GM23338 (cell line): ENCODE results near the gene ASAP2. TPM values are rescaled to one million over a fixed set of nuclear protein-coding genes. Genes with fewer than 3 reads are reported as not detected.

Source experiments
- ATAC-seq: fragments of 200-7000 bp; cut with Tn5 transposase; 3 replicates; pipeline ENCODE4 v1.9.1; 2020
- DNase-seq: peaks from one replicate; pipeline ENCODE4 v3.0.0-alpha.2; 2015; ENCODE audit warnings: low spot score
- H2AFZ ChIP-seq: fragments of 200-600 bp; sonication (generic); 2 replicates; pipeline ENCODE4 v1.8.0; 2016; ENCODE audit warnings: antibody characterized with exemption, mild to moderate bottlenecking, moderate library complexity
- H3F3A ChIP-seq: fragments of 200-600 bp; sonication (generic); replicated peaks from 2 replicates; pipeline ENCODE4 v1.8.0; 2017; ENCODE audit warnings: antibody characterized with exemption, mixed run types, low read depth
- H3K27ac ChIP-seq: fragments of 200-600 bp; sonication (generic); 2 replicates; pipeline ENCODE4 v1.6.1; 2016; ENCODE audit warnings: low read depth
- H3K27me3 ChIP-seq: fragments of 200-600 bp; sonication (generic); 2 replicates; pipeline ENCODE4 v1.8.0; 2016; ENCODE audit warnings: mild to moderate bottlenecking, mixed run types, moderate library complexity; ENCODE audit not compliant: insufficient read depth
- H3K36me3 ChIP-seq: fragments of 200-600 bp; sonication (generic); 2 replicates; pipeline ENCODE4 v1.8.0; 2016; ENCODE audit warnings: mild to moderate bottlenecking; ENCODE audit not compliant: insufficient read depth
- H3K4me1 ChIP-seq: fragments of 200-600 bp; sonication (generic); 2 replicates; pipeline ENCODE4 v1.8.0; 2016; ENCODE audit warnings: mild to moderate bottlenecking, moderate library complexity; ENCODE audit not compliant: insufficient read depth
- H3K4me2 ChIP-seq: fragments of 200-600 bp; sonication (generic); 2 replicates; pipeline ENCODE4 v1.7.1; 2017; ENCODE audit warnings: mixed run types
- H3K4me3 ChIP-seq: fragments of 200-600 bp; sonication (generic); 2 replicates; pipeline ENCODE4 v1.6.1; 2016; ENCODE audit warnings: mixed run types
- H3K79me2 ChIP-seq: fragments of 200-600 bp; sonication (generic); replicated peaks from 2 replicates; pipeline ENCODE4 v1.8.0; 2017; ENCODE audit warnings: mild to moderate bottlenecking; ENCODE audit not compliant: insufficient read depth
- H3K9me2 ChIP-seq: fragments of 200-600 bp; sonication (generic); 2 replicates; pipeline ENCODE4 v1.8.0; 2017; ENCODE audit not compliant: insufficient read depth
- H4K20me1 ChIP-seq: fragments of 200-600 bp; sonication (generic); replicated peaks from 2 replicates; pipeline ENCODE4 v1.8.0; 2017; ENCODE audit warnings: mild to moderate bottlenecking; ENCODE audit not compliant: insufficient read depth
- H3K27ac Mint-ChIP-seq: 2 replicates; pipeline ENCODE4 v1.8.0; 2020; ENCODE audit warnings: inconsistent platforms, mild to moderate bottlenecking, moderate library complexity, mixed read lengths
- H3K27me3 Mint-ChIP-seq: 3 replicates; pipeline ENCODE4 v1.8.0; 2022; ENCODE audit warnings: low read depth, mild to moderate bottlenecking, moderate library complexity, mixed read lengths, inconsistent platforms; ENCODE audit not compliant: insufficient read depth, poor library complexity
- H3K36me3 Mint-ChIP-seq: 3 replicates; pipeline ENCODE4 v1.8.0; 2021; ENCODE audit warnings: low read depth, mild to moderate bottlenecking, inconsistent platforms, moderate library complexity, mixed read lengths
- H3K4me1 Mint-ChIP-seq: 3 replicates; pipeline ENCODE4 v1.8.0; 2020; ENCODE audit warnings: mild to moderate bottlenecking, inconsistent platforms, mixed read lengths
- H3K4me3 Mint-ChIP-seq: 3 replicates; pipeline ENCODE4 v1.8.0; 2021; ENCODE audit warnings: moderate library complexity, mild to moderate bottlenecking, inconsistent platforms, mixed read lengths
- H3K9me3 Mint-ChIP-seq: 3 replicates; pipeline ENCODE4 v1.8.0; 2020; ENCODE audit warnings: moderate library complexity, mild to moderate bottlenecking, inconsistent platforms, mixed read lengths
- EZH2 ChIP-seq: fragments of 200-600 bp; sonication (generic); IDR thresholded peaks from one replicate; pipeline ENCODE4 v1.8.0; 2017; ENCODE audit warnings: antibody characterized with exemption, mild to moderate bottlenecking, low read depth; ENCODE audit not compliant: unreplicated experiment
- JUNB ChIP-seq: IDR thresholded peaks from one replicate; pipeline ENCODE4 v1.6.1; 2016; ENCODE audit warnings: antibody characterized with exemption; ENCODE audit not compliant: unreplicated experiment
- NANOG ChIP-seq: IDR thresholded peaks from 2 replicates; pipeline ENCODE4 v1.6.1; 2016; ENCODE audit warnings: antibody characterized with exemption, borderline replicate concordance
- POLR2AphosphoS5 ChIP-seq: IDR thresholded peaks from 2 replicates; pipeline ENCODE4 v1.6.1; 2016; ENCODE audit warnings: antibody characterized with exemption, low read depth
- REST ChIP-seq: IDR thresholded peaks from one replicate; pipeline ENCODE4 v1.6.1; 2018; ENCODE audit warnings: antibody characterized with exemption; ENCODE audit not compliant: unreplicated experiment
- STAT1 ChIP-seq: IDR thresholded peaks from one replicate; pipeline ENCODE4 v1.6.1; 2016; ENCODE audit warnings: antibody characterized with exemption; ENCODE audit not compliant: unreplicated experiment
- ZNF114 ChIP-seq: fragments of 250-450 bp; sonication (Bioruptor Pico); IDR thresholded peaks from 2 replicates; pipeline ENCODE4 v1.5.0; 2020; ENCODE audit warnings: mild to moderate bottlenecking, moderate library complexity
- polyA plus RNA-seq: library from polyadenylated mRNA; unstranded; fragments of >200 nt; fragmentation: Nextera tagmentation; extraction: Ambion mirVana; gene quantifications from 2 replicates; pipeline ENCODE4 v1.2.1, GENCODE V29; 2016
- total RNA-seq: library from RNA; depleted of rRNA; stranded (reverse); fragments of >200 nt; shearing (Covaris generic); gene quantifications from 2 replicates; pipeline ENCODE4 v1.2.3, GENCODE V29; 2014
- TF ChIP-seq, protein P1 (sequence below): IDR thresholded peaks from 2 replicates; pipeline ENCODE4 v1.6.1; 2016; ENCODE audit warnings: antibody characterized with exemption

ASAP2 gene
- total and polyA plus RNA-seq, 2 experiments from 2014 or later = 2.6 to 15.6 TPM

GRCh38 chr2:9364791-9365497 is 158.3 kb downstream of the ASAP2 start:
- H3K9me2 ChIP-seq = no peaks in the 10 kb centered on the region
- ATAC-seq = no peak
- no peak for DNase-seq

GRCh38 chr2:9365498-9366019 is 158.9 kb downstream of the ASAP2 start:
- no peaks in the 10 kb centered on the region for H3K79me2 ChIP-seq
- H3K27me3 ChIP-seq = no peaks in the 10 kb centered on the region
- H3K4me3 Mint-ChIP-seq = no peak overlapping the region
- no peak for DNase-seq
- H3K4me1 Mint-ChIP-seq = no peaks in the 10 kb centered on the region
- no peaks in the 10 kb centered on the region for H3F3A ChIP-seq
- ATAC-seq = no peak
- H3K4me1 ChIP-seq = no peaks in the 10 kb centered on the region
- no peaks in the 10 kb centered on the region; the same call in 1 of the 2 replicates for H3K36me3 ChIP-seq
- H3K9me3 Mint-ChIP-seq = no peaks in the 10 kb centered on the region
- no peak overlapping the region for H2AFZ ChIP-seq
- H3K27ac Mint-ChIP-seq = no peak overlapping the region; the same call in 1 of the 2 replicates
- H3K4me2 ChIP-seq = no peak overlapping the region
- H3K4me3 ChIP-seq = no peak overlapping the region
- peaks cover 6% of the 10 kb centered on the region for H3K27me3 Mint-ChIP-seq
- no peaks in the 10 kb centered on the region for H4K20me1 ChIP-seq
- no peaks in the 10 kb centered on the region for H3K9me2 ChIP-seq
- H3K27ac ChIP-seq = no peak overlapping the region
- peaks cover 22% of the 10 kb centered on the region; the same call in 2 of the 3 replicates for H3K36me3 Mint-ChIP-seq
- TF ChIP-seq NANOG (no peak), EZH2 (no peak), REST (no peak), ZNF114 (no peak), STAT1 (no peak), JUNB (no peak), POLR2AphosphoS5 (no peak)
- TF ChIP-seq, protein P1, sequence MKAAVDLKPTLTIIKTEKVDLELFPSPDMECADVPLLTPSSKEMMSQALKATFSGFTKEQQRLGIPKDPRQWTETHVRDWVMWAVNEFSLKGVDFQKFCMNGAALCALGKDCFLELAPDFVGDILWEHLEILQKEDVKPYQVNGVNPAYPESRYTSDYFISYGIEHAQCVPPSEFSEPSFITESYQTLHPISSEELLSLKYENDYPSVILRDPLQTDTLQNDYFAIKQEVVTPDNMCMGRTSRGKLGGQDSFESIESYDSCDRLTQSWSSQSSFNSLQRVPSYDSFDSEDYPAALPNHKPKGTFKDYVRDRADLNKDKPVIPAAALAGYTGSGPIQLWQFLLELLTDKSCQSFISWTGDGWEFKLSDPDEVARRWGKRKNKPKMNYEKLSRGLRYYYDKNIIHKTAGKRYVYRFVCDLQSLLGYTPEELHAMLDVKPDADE = no peak

More at GRCh38 chr2:9364791-9365497, 158.3 kb downstream of the ASAP2 start:
- no peak overlapping the region for H3K4me2 ChIP-seq
- Mint-ChIP-seq H3K4me3 (no peak overlapping the region), H3K27me3 (peaks cover 3% of the 10 kb centered on the region), H3K4me1 (no peaks in the 10 kb centered on the region), H3K27ac (no peak overlapping the region), H3K36me3 (peaks cover 25% of the 10 kb centered on the region; the same call in 2 of the 3 replicates), H3K9me3 (no peaks in the 10 kb centered on the region)
- no peak for TF ChIP-seq STAT1
- no peak for TF ChIP-seq REST
- no peak for TF ChIP-seq NANOG
- no peaks in the 10 kb centered on the region; the same call in 1 of the 2 replicates for H3K36me3 ChIP-seq
- H3K27ac ChIP-seq = no peak overlapping the region
- H3K27me3 ChIP-seq = no peaks in the 10 kb centered on the region
- H3K79me2 ChIP-seq = no peaks in the 10 kb centered on the region
- H3K4me1 ChIP-seq = no peaks in the 10 kb centered on the region
- H3F3A ChIP-seq = no peaks in the 10 kb centered on the region
- H3K4me3 ChIP-seq = no peak overlapping the region
- no peaks in the 10 kb centered on the region for H4K20me1 ChIP-seq
- H2AFZ ChIP-seq = no peak overlapping the region
